Stimulated activated CD4-positive, alpha-beta T cell treated with anti-CD3 and anti-CD28 coated beads, TNF-alpha, amount 100 ng/mL, for 24 hours (primary cell): ENCODE data around the gene MBNL1.

Source experiments
- DNase-seq, 3 experiments: peaks; one replicate each; pipeline ENCODE4 v3.0.0-alpha.2; 2020; ENCODE audit warnings: low read depth in 3 of 3

The MBNL1 gene

DNA sequence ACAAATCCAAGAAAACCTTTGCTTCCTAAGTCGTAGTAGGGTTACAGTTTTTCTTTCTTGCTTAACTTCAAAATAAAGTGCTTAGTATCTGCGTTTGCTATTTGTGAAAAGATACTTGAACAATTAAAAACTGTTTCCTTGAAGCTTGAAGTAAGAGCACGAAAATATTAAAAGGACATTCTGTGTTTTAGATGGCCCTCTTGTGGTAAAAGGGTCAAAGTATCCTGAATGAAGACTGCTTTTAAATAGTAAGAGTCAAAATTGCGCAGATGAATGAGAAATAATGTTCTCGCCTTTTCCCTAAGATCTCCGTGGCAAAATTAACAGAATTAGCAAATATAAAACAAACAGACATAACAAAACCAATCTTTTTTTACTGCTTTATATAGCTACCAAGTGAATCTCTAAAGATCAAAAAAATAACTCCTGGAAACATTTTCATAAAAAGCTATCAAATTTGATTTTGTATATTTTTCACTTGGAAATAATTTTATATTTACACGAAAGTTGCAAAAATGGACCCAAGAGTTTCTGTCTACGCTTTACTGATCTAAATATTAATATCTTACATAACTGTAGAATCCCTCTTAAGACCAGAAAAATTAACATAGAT, 175.4 kb downstream of the MBNL1 start:
- DNase-seq: no peak

DNA sequence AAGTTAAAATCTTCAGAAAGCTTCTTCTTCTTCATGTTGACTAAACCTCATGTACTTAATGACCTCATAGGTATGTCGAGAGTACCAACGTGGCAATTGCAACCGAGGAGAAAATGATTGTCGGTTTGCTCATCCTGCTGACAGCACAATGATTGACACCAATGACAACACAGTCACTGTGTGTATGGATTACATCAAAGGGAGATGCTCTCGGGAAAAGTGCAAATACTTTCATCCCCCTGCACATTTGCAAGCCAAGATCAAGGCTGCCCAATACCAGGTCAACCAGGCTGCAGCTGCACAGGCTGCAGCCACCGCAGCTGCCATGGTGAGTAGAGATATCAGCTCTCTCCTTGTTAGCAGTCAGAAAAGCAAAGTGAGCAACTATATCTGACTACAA, 176.5 kb downstream of the MBNL1 start:
- DNase-seq: no peak

DNA sequence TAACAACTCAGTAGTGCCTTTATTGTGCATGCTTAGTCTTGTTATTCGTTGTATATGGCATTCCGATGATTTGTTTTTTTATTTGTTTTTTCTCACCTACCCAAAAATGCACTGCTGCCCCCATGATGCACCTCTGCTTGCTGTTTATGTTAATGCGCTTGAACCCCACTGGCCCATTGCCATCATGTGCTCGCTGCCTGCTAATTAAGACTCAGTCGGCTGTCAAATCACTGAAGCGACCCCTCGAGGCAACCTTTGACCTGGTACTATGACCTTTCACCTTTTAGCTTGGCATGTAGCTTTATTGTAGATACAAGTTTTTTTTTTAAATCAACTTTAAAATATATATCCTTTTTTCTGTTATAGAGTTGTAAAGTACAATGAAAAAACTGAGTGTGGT, 177.8 kb downstream of the MBNL1 start:
- DNase-seq: no peak

DNA sequence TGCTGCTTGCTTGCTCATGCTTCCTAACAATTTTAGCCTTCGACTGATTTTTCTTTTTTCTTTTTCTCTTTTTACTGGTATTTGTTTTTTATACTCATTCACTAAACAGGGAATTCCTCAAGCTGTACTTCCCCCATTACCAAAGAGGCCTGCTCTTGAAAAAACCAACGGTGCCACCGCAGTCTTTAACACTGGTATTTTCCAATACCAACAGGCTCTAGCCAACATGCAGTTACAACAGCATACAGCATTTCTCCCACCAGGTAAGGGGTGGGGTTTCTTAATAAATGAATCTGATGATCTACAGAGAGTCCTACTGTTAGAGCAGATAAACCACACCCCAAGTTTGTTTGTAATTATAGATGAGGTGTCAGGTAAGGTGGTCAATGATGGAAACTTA, 178.8 kb downstream of the MBNL1 start:
- DNase-seq: no peak

DNA sequence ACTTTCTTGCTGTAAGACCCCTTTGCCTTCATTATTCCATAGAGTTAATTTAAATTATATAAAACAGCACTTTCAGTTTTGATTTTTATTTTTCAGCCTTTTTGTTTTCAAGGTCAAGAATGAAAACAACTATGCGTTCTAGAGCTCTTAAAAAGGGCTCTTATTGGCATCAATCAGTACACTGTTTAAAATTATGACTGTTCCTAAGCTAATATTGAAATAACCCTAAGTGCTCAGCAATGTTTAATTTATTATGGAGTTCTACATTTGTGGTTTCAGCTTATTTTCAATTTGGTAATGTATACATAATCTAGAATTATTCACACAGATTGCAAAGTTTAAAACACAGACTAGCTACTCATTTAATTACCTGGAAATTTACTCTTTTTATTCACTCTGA, 179.4 kb downstream of the MBNL1 start:
- DNase-seq: no peak

DNA sequence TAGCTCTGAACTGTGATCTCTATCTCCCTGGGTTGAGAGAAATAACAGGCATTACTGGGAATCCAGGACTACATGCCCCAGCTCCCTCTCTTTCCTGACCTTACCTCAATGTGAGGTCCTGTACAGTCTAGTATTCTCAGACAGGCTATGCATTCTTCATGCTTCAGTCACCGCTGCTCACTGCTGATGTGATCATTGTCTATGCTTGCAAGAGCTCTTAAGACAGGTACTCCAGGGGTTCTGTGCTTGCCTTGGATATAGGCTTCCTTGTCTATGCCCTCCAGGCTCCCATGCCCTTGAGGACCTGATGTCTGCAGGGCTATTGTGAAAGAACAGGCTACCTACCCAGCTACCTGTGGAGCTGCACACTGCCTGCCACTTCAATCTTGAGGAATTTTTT, 183.6 kb downstream of the MBNL1 start:
- DNase-seq: no peak

DNA sequence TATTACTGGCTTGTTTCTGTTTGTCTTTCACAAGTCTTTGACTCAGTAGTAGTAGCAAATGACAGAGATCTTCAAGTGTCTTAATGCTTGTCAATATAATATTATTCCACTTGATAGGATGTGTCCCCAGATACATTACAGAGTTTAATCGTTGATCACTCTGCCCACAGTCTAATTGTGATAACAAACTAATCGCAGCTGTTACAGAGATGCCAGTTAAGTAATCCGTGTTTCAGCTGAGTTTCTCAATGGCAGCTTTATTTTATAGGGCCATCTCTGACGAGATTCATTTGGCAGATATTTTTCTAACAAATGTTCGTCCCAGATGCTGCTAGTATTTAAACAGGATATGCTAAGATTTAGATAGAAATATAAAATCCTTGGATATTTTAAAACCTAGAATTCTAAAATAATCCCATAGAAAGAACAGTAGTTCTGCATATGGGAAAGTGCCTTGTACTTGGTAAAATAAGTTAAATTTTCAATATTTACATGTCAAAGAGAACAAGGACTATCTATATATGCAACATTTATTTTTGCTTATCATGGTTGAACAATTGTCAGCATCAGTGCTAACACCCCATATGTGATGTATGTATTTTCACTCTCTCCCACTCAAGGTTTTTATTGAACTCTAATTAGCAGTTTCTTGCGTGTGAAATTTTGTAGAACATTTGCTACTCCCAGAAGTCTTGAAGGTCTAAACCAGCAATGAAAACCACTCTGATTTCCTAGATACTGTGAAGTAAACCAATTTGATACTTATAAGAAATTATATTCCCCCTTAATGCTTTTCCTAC, 185.5 kb downstream of the MBNL1 start:
- DNase-seq: no peak

DNA sequence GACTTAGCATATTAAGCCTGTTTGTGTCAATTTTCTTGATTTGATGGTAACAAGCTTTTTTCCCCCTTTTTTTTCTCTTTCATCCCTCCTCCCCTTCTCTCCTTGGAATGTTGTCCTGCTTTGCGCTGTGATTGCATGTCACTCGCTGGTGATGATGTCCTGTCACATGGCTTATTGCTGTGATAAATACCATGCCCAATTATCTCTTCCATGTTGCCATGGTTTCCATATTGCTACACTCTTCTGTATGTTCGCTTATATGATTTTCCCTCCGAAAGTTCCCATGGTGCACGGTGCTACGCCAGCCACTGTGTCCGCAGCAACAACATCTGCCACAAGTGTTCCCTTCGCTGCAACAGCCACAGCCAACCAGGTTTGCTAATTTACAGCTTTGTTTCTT, 187.3 kb downstream of the MBNL1 start:
- DNase-seq: no peak

- DNase-seq: no peak
These were observed 189.0 kb downstream of the MBNL1 start for GRCh38 chr3:152457500-152458375.

DNA sequence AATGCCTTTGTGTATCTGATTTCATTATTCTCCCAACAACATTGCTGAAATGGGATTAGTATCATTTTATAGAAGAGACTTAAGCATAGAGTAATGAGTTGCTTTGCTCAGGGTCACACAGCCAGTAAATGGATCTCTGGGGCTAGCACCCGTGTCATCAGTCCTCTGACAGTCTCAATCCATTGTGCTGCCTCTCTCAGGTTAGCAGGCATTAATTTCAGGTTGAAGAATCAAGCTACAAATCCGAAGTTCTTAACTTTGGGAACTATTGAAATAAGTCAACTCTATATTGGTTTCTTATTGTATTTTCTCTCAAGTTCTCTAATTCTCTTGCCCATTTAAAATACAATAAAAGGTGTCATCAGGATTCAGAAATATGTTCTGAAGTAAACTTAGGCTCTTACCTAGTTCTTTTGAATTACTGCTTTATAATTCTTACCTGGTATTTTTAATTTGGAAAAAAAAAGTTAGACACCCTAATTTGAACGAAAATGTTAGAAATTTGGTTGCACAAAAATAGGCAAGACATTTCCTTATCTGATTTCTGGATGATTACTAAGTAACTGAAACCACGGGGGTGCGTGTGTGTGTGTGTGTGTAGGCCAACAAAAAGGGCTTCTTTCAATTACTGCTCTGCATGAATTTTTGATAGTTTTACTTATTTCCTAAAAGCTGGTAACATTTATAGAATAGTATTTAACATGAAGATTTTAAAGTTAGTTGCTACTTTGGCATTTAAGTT, 189.8 kb downstream of the MBNL1 start:
- peak in 1 of 3 experiments; percentile 34 for DNase-seq

- DNase-seq: no peak
These were observed 190.4 kb downstream of the MBNL1 start for GRCh38 chr3:152459118-152459515.

- DNase-seq: no peak
These were observed 190.8 kb downstream of the MBNL1 start for GRCh38 chr3:152459572-152459971.

DNA sequence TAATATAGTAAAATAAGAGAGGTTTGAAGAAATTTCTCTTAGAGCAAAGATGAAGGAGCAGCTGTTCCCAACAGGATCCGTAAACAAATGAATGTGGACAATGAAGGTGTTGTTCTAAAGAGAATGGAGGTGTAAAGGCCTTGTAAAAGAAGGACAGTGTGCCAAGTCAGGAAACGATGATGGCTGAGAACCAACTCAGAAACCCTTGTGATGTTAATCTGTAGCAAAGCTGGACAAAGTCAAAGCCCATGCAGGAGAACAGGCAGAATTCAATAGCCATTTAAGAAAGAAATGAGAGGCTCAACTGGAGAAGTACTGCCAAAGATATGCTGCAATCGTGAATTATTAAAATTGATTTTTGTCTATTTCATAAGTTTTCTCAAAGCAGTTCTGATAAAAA, 192.2 kb downstream of the MBNL1 start:
- DNase-seq: no peak

DNA sequence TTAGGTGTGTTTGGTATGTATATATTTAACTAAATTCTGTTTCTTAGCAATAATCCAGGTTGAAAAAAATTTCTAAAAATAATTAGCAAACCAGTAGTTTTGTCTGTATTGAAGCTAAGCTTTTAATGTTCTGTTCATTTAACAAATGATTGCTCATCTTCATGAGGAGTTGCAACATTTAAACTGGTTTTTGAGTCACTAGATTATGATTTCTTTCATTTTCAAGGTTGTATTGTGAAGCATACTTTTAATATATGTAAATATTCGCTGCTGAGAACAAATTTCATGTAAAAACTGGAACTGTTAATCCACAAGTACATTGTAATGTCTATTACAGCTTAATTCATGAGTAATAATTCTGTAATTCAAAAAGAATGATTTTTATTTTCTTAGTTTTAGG, 192.7 kb downstream of the MBNL1 start:
- DNase-seq: no peak

DNA sequence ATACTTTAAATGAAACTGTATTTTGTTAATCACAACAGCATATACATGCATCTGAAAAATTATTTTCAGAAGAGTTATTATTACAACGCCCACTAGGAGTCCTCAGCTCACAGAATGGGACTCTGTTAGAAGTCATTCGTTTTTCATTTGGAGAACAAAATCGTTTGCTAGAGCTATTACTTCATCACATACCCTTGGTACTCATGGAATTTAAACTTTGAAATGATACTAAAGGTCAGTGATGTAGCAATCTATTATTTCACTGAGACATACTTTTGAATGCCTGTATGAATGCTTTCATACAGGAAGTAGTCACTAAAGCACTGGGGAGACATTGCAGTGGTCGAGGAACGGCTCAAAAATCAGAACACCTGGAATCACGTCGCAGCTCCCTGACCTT, 198.1 kb downstream of the MBNL1 start:
- DNase-seq: no peak

DNA sequence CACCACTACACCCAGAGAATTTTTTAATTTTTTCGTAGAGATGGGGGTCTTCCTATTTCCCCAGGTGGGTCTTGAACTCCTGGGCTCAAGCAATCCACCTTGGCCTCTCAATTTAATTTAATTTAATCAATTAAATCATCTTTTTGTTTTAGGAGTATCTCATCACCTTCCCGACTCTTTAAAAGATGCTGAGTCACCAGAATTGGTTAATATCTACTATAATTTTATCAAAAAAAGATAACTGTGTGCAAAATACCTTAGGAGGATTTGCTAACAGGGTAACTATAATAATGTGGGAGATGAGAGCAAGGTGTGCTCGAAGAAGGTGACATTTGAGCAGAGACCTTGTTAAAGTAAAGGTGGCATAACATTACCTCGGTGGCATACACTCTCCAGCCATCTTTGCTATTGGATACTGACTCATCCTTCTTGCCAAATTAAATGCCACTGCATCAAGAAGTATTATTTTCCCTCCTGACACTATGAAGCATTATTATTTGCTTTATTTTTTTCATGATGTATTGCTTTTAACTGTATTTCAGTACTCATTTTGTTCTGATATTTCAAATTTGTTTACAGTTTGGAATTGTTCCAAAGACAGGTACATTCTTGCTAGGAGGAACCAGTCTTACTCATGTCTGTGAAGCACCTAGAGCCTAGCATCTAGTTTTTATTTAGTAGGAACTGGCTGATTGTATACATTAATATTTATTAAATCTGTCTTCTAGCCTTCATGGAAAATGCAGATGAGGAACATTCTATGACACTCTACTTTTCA, 200.7 kb downstream of the MBNL1 start:
- no peak for DNase-seq

DNA sequence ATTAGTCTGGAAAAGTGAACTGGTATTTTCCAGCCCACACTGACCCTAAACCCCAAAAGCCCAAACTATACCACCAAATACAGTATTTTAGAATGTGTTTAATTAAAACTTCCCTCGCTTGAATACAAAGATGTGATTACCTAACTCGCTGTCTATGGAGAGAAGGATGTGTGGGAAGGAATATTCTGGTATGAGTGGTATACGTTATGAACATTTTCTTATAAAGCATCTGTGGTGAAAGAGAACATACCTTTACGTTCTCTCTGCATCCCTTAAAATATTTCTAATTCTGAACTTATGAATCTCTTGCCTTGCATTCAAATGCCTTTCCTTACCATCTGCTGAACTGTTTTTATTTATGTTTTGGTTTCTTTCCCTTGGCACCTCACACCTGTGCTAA, 201.4 kb downstream of the MBNL1 start:
- DNase-seq: no peak

DNA sequence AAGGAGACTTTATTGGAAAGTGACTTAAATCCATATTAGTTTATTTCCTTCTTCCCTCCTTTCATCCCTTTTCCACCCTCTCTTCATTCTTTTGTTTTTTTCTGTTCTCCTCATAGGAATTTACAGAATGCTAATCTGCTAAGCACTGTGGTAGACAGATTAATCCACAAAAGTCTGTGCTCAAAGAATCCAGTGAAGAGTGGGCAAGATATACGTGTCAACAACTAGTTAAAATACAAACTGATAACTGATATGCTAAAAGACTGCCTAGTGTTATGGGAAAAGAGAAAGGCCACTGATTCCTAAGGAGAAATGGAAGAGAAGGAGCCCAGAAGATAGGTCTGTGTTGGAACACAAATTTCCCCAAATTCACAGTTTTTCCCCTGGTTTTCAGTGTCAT, 202.2 kb downstream of the MBNL1 start:
- DNase-seq: no peak

DNA sequence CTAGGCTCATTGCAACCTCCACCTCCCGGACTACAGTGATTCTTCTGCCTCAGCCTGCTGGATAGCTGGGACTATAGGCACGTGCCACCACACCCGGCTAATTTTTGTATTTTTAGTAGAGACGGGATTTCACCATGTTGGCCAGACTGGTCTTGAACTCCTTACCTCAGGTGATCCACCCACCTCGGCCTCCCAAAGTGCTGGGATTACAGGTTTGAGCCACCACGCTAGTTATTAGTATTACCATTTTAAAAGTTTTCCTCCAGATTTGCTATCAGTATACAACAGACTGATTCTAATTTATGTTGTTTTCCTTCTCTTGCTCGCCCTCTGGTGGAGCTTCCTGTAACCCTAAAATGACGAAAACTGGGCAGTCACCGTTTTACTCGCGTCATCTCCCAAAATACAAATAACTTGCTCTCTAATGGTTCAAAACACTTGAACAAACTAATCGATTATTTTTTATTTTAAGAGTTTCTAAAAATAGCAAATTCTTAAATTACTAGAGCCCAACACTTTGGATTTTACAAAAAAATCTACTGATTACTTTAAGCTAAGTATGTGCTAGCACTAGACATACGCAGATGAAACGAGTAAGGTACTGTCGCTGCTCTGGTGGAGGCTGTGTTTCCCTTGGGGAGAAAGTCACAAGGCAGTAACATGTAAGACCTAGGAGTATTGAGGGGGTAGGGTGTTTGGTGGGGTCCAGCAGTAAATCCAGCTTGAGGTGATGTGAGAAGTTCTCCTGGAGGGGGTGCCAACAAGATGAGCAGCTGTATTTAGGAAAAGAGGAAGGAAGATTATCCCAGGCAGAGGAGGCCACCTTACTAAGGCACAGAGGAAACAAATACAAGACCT, 203.3 kb downstream of the MBNL1 start:
- DNase-seq: peak; percentile 32 to 60 (median 48)

- DNase-seq: no peak
These were observed 203.9 kb downstream of the MBNL1 start for GRCh38 chr3:152472672-152472954.
